Measurements from ENCODE around the gene RNF130.
A peak's percentile ranks its signal among the peaks of the same experiment; 100 is the strongest.

Gene RNF130

GRCh38 chr5:180056153-180056552 lies 15.4 kb downstream of the RNF130 start:
- DNase-seq (ENCODE audit: low spot score): no peak

- no peak for DNase-seq (ENCODE audit: low spot score)
Measured at GRCh38 chr5:180054226-180054625, 17.3 kb downstream of the RNF130 start.

GRCh38 chr5:180053061-180053602 lies 18.4 kb downstream of the RNF130 start:
- DNase-seq (ENCODE audit: low spot score): no peak

GRCh38 chr5:180052211-180052818 lies 19.2 kb downstream of the RNF130 start:
- no peak for DNase-seq (ENCODE audit: low spot score)

GRCh38 chr5:180050121-180050940 lies 21.2 kb downstream of the RNF130 start:
- DNase-seq (ENCODE audit: low spot score): no peak

GRCh38 chr5:180049185-180049548 lies 22.4 kb downstream of the RNF130 start:
- DNase-seq (ENCODE audit: low spot score): peak; percentile 37

GRCh38 chr5:180047667-180048066 lies 23.9 kb downstream of the RNF130 start:
- DNase-seq (ENCODE audit: low spot score): no peak

- DNase-seq (ENCODE audit: low spot score): no peak
Measured at GRCh38 chr5:180046656-180047055, 24.9 kb downstream of the RNF130 start.

GRCh38 chr5:180045889-180046499 lies 25.6 kb downstream of the RNF130 start:
- DNase-seq (ENCODE audit: low spot score): no peak

GRCh38 chr5:180043377-180043776 lies 28.2 kb downstream of the RNF130 start:
- no peak for DNase-seq (ENCODE audit: low spot score)

- DNase-seq (ENCODE audit: low spot score): no peak
Measured at GRCh38 chr5:180041301-180042274, 30.0 kb downstream of the RNF130 start.

- DNase-seq (ENCODE audit: low spot score): no peak
Measured at GRCh38 chr5:180040287-180041214, 31.0 kb downstream of the RNF130 start.

GRCh38 chr5:180035206-180035931 lies 36.2 kb downstream of the RNF130 start:
- DNase-seq (ENCODE audit: low spot score): no peak

- no peak for DNase-seq (ENCODE audit: low spot score)
Measured at GRCh38 chr5:180034564-180034963, 37.0 kb downstream of the RNF130 start.

- no peak for DNase-seq (ENCODE audit: low spot score)
Measured at GRCh38 chr5:180027459-180028089, 44.0 kb downstream of the RNF130 start.

- no peak for DNase-seq (ENCODE audit: low spot score)
Measured at GRCh38 chr5:180026734-180027458, 44.7 kb downstream of the RNF130 start.

GRCh38 chr5:180026320-180026719 lies 45.2 kb downstream of the RNF130 start:
- no peak for DNase-seq (ENCODE audit: low spot score)

GRCh38 chr5:180021900-180022299 lies 49.7 kb downstream of the RNF130 start:
- no peak for DNase-seq (ENCODE audit: low spot score)

- DNase-seq (ENCODE audit: low spot score): no peak
Measured at GRCh38 chr5:180020176-180020575, 51.4 kb downstream of the RNF130 start.

All from hematopoietic multipotent progenitor cell treated with erythropoietin and hydrocortisone succinate and interleukin-3 and kit ligand, for 15 days (in vitro differentiated cells).